Left renal pelvis (tissue), 4 donors: ENCODE data around the gene RELT. TPM values are rescaled to one million over a fixed set of nuclear protein-coding genes. Genes with fewer than 3 reads are reported as not detected.

Experiments used
- DNase-seq, 4 donors: peaks; one replicate each; pipeline ENCODE4 v3.0.0-alpha.2; 2013; ENCODE audit warnings: low read depth in 4 of 4, low spot score in 3 of 4
- polyA plus RNA-seq, 4 donors: library from polyadenylated mRNA; unstranded; fragments of 120-200 nt; gene quantifications; one replicate each; pipeline ENCODE4 v1.2.1, GENCODE V29; 2013; ENCODE audit not compliant: insufficient read length in 4 of 4

Gene RELT
- polyA plus RNA-seq, 4 donors = 2.2 to 4.9 (median 2.8) TPM

GRCh38 chr11:73389916-73390315 is 13.7 kb downstream of the RELT start:
- no peak for DNase-seq

- DNase-seq = no peak
Observed at GRCh38 chr11:73390601-73391565, 14.7 kb downstream of the RELT start.

GRCh38 chr11:73391665-73392064 is 15.5 kb downstream of the RELT start:
- no peak for DNase-seq

- DNase-seq = no peak
Observed at GRCh38 chr11:73392108-73393010, 16.2 kb downstream of the RELT start.

- DNase-seq = no peak
Observed at GRCh38 chr11:73393011-73393380, 16.8 kb downstream of the RELT start.

- no peak for DNase-seq
Observed at GRCh38 chr11:73393479-73394415, 17.5 kb downstream of the RELT start.

GRCh38 chr11:73394416-73395296 is 18.5 kb downstream of the RELT start:
- DNase-seq = no peak

GRCh38 chr11:73395297-73396208 is 19.4 kb downstream of the RELT start:
- no peak for DNase-seq

GRCh38 chr11:73396251-73396930 is 20.2 kb downstream of the RELT start:
- no peak for DNase-seq

- DNase-seq = no peak
Observed at GRCh38 chr11:73396985-73397384, 20.8 kb downstream of the RELT start.

- no peak for DNase-seq
Observed at GRCh38 chr11:73397468-73398131, 21.4 kb downstream of the RELT start.

GRCh38 chr11:73398132-73398526 is 21.9 kb downstream of the RELT start:
- no peak for DNase-seq

- DNase-seq = no peak
Observed at GRCh38 chr11:73398721-73399120, 22.5 kb downstream of the RELT start.

GRCh38 chr11:73399159-73399590 is 23.0 kb downstream of the RELT start:
- no peak for DNase-seq

GRCh38 chr11:73399636-73400035 is 23.4 kb downstream of the RELT start:
- no peak for DNase-seq

- DNase-seq = no peak
Observed at GRCh38 chr11:73400293-73400692, 24.1 kb downstream of the RELT start.
